OCI-LY1 (cell line): ENCODE data around the gene PRLH.

ENCODE experiments used
- H2AFZ ChIP-seq: fragments of 200-600 bp; sonication (generic), shearing (Covaris generic); 2 replicates; pipeline ENCODE4 v1.6.0; 2014; ENCODE audit warnings: antibody characterized with exemption, mild to moderate bottlenecking, low read length
- H3F3A ChIP-seq: fragments of 200-600 bp; sonication (generic), shearing (Covaris generic); 2 replicates; pipeline ENCODE4 v1.6.0; 2014; ENCODE audit warnings: mild to moderate bottlenecking, antibody characterized with exemption, low read length, moderate library complexity; ENCODE audit not compliant: insufficient read depth
- H3K27ac ChIP-seq: fragments of 200-600 bp; sonication (generic); 2 replicates; pipeline ENCODE4 v1.5.1; 2014; ENCODE audit warnings: low read length, mixed run types, mild to moderate bottlenecking, low read depth; ENCODE audit not compliant: poor library complexity, severe bottlenecking
- H3K27me3 ChIP-seq: fragments of 200-600 bp; sonication (generic); 2 replicates; pipeline ENCODE4 v1.6.0; 2014; ENCODE audit warnings: antibody characterized with exemption, mild to moderate bottlenecking, low read length, moderate library complexity; ENCODE audit not compliant: insufficient read depth
- H3K36me3 ChIP-seq: fragments of 200-600 bp; sonication (generic); 2 replicates; pipeline ENCODE4 v1.6.1; 2014; ENCODE audit warnings: mild to moderate bottlenecking, antibody characterized with exemption, low read length, moderate library complexity, mixed read lengths; ENCODE audit not compliant: insufficient read depth
- H3K4me1 ChIP-seq: fragments of 200-600 bp; sonication (generic); 2 replicates; pipeline ENCODE4 v1.5.1; 2014; ENCODE audit warnings: mild to moderate bottlenecking, low read length, moderate library complexity; ENCODE audit not compliant: insufficient read depth, severe bottlenecking
- H3K4me2 ChIP-seq: fragments of 200-600 bp; sonication (generic), shearing (Covaris generic); 2 replicates; pipeline ENCODE4 v1.6.1; 2014; ENCODE audit warnings: low read length
- H3K4me3 ChIP-seq: fragments of 200-600 bp; sonication (generic); 2 replicates; pipeline ENCODE4 v1.5.1; 2014; ENCODE audit warnings: low read length, low read depth, mild to moderate bottlenecking, mixed read lengths; ENCODE audit not compliant: poor library complexity, severe bottlenecking
- H3K79me2 ChIP-seq: fragments of 200-600 bp; shearing (Covaris generic); 2 replicates; pipeline ENCODE4 v1.6.1; 2016; ENCODE audit warnings: mixed run types, low read length, mixed read lengths; ENCODE audit not compliant: insufficient read depth
- H3K9ac ChIP-seq: fragments of 200-600 bp; sonication (generic), shearing (Covaris generic); 2 replicates; pipeline ENCODE4 v1.6.1; 2014; ENCODE audit warnings: mild to moderate bottlenecking, low read length, mixed read lengths
- H3K9me2 ChIP-seq: fragments of 200-600 bp; sonication (generic), shearing (Covaris generic); 2 replicates; pipeline ENCODE4 v1.6.1; 2014; ENCODE audit warnings: low read depth, mild to moderate bottlenecking, low read length, mixed read lengths
- H3K9me3 ChIP-seq: fragments of 200-600 bp; shearing (Covaris generic); 2 replicates; pipeline ENCODE4 v1.6.1; 2014; ENCODE audit warnings: low read length, mixed read lengths
- H4K20me1 ChIP-seq: fragments of 200-600 bp; sonication (generic), shearing (Covaris generic); 2 replicates; pipeline ENCODE4 v1.6.0; 2016; ENCODE audit warnings: mild to moderate bottlenecking, low read length; ENCODE audit not compliant: insufficient read depth
- CTCF ChIP-seq: fragments of 200-600 bp; sonication (generic), shearing (Covaris generic); IDR thresholded peaks from 2 replicates; pipeline ENCODE4 v1.5.1; 2017; ENCODE audit warnings: mild to moderate bottlenecking, antibody characterized with exemption, low read length, moderate library complexity, mixed read lengths
- EZH2 ChIP-seq: fragments of 200-600 bp; sonication (generic), shearing (Covaris generic); IDR thresholded peaks from 2 replicates; pipeline ENCODE4 v1.8.0; 2017; ENCODE audit warnings: borderline replicate concordance, mixed run types, mild to moderate bottlenecking, antibody characterized with exemption, low read length, moderate library complexity, mixed read lengths

Gene PRLH

GRCh38 chr2:237577956-237578870 lies 11.8 kb downstream of the PRLH start:
- H3K9me3 ChIP-seq, result no peaks in the 10 kb centered on the region
- H3K36me3 ChIP-seq, result no peaks in the 10 kb centered on the region
- no peaks in the 10 kb centered on the region for H4K20me1 ChIP-seq

GRCh38 chr2:237581326-237581725 lies 15.0 kb downstream of the PRLH start:
- Histone ChIP-seq H3K9ac (no peak overlapping the region), H3F3A (no peaks in the 10 kb centered on the region), H3K4me2 (peak overlapping the region; percentile 29; the same call in 1 of the 2 replicates), H3K9me3 (no peaks in the 10 kb centered on the region), H2AFZ (no peak overlapping the region), H3K27me3 (peaks cover 12% of the 10 kb centered on the region; the same call in 1 of the 2 replicates), H3K4me1 (peaks cover 3% of the 10 kb centered on the region), H4K20me1 (no peaks in the 10 kb centered on the region), H3K36me3 (no peaks in the 10 kb centered on the region), H3K27ac (no peak overlapping the region), H3K79me2 (no peaks in the 10 kb centered on the region), H3K9me2 (no peaks in the 10 kb centered on the region), H3K4me3 (no peak overlapping the region)
- TF ChIP-seq EZH2, result no peak

More at GRCh38 chr2:237577956-237578870, 11.8 kb downstream of the PRLH start:
- Histone ChIP-seq H3K4me1 (peaks cover 3% of the 10 kb centered on the region), H3K27ac (no peak overlapping the region), H3K4me3 (no peak overlapping the region), H3K9me2 (no peaks in the 10 kb centered on the region), H3K9ac (no peak overlapping the region), H3K4me2 (no peak overlapping the region), H3F3A (no peaks in the 10 kb centered on the region), H3K79me2 (no peaks in the 10 kb centered on the region), H2AFZ (no peak overlapping the region), H3K27me3 (peaks cover 16% of the 10 kb centered on the region)
- no peak for TF ChIP-seq CTCF
- TF ChIP-seq EZH2, result no peak

GRCh38 chr2:237581751-237582746 lies 15.7 kb downstream of the PRLH start:
- Histone ChIP-seq H3K27ac (no peak overlapping the region), H4K20me1 (no peaks in the 10 kb centered on the region), H2AFZ (no peak overlapping the region)

More at GRCh38 chr2:237581751-237582746, 15.7 kb downstream of the PRLH start:
- Histone ChIP-seq H3K4me2 (peak overlapping the region; percentile 29; the same call in 1 of the 2 replicates), H3F3A (no peaks in the 10 kb centered on the region), H3K36me3 (no peaks in the 10 kb centered on the region), H3K79me2 (no peaks in the 10 kb centered on the region), H3K4me1 (peaks cover 3% of the 10 kb centered on the region), H3K9ac (no peak overlapping the region), H3K4me3 (no peak overlapping the region), H3K9me2 (no peaks in the 10 kb centered on the region), H3K9me3 (no peaks in the 10 kb centered on the region), H3K27me3 (peaks cover 12% of the 10 kb centered on the region; the same call in 1 of the 2 replicates)
- TF ChIP-seq CTCF, result peak; percentile 58; the same call in 1 of the 2 replicates
- no peak for TF ChIP-seq EZH2
